SK-N-SH (cell line): Measurements from ENCODE around the gene STX2. TPM values are rescaled to one million over a fixed set of nuclear protein-coding genes. Genes with fewer than 3 reads are reported as not detected.

ENCODE experiments used
- CTCF ChIA-PET: fragments of 300-600, 350-600 bp; formaldehyde crosslinking; extraction: SDS; loops from one replicate; lab custom pipeline; 2021; lab: Yijun Ruan, JAX
- POLR2A ChIA-PET: fragments of 350-600 bp; sonication (Branson Sonifier 250); formaldehyde crosslinking; extraction: SDS; loops from one replicate; lab custom pipeline; 2020; ENCODE audit warnings: antibody characterized with exemption, inconsistent platforms; lab: Yijun Ruan, JAX
- DNase-seq: peaks from one replicate; pipeline ENCODE4 v3.0.0; 2012
- H2AFZ ChIP-seq: fragments of 200-600 bp; sonication (generic); 2 replicates; pipeline ENCODE4 v1.8.1; 2016; ENCODE audit warnings: antibody characterized with exemption, mild to moderate bottlenecking, low read depth
- H3F3A ChIP-seq: fragments of 200-600 bp; sonication (generic); replicated peaks from 2 replicates; pipeline ENCODE3; 2016; ENCODE audit warnings: antibody characterized with exemption, mild to moderate bottlenecking; ENCODE audit not compliant: insufficient read depth
- H3K27ac ChIP-seq, 2 experiments: fragments of 200-500 bp in 1 of 2; fragments of 200-600 bp in 1 of 2; sonication (Bioruptor generic) in 1 of 2; sonication (generic), shearing (Covaris generic) in 1 of 2; 2 replicates each; pipeline versions ENCODE4 v1.5.1 to v1.6.1; 2014 to 2016; ENCODE audit warnings: low read depth in 2 of 2, inconsistent platforms in 1 of 2, low read length in 1 of 2, mild to moderate bottlenecking in 1 of 2, mixed read lengths in 1 of 2
- H3K27me3 ChIP-seq: fragments of 200-600 bp; sonication (generic), shearing (Covaris generic); 2 replicates; pipeline ENCODE4 v1.6.1; 2016; ENCODE audit warnings: mixed run types; ENCODE audit not compliant: insufficient read depth
- H3K36me3 ChIP-seq, 2 experiments: fragments of 200-500 bp in 1 of 2; fragments of 200-600 bp in 1 of 2; sonication (Bioruptor generic) in 1 of 2; sonication (generic) in 1 of 2; replicated peaks in 1 of 2; 2 replicates each; pipeline versions ENCODE3 to v1.5.1; 2014 to 2016; ENCODE audit warnings: low read length in 1 of 2, mild to moderate bottlenecking in 1 of 2; ENCODE audit not compliant: insufficient read depth in 2 of 2, control insufficient read depth in 1 of 2
- H3K4me1 ChIP-seq, 2 experiments: fragments of 200-500 bp in 1 of 2; fragments of 200-600 bp in 1 of 2; sonication (Bioruptor generic) in 1 of 2; sonication (generic), shearing (Covaris generic) in 1 of 2; 2 replicates each; pipeline versions ENCODE4 v1.5.1 to v1.6.1; 2014 to 2016; ENCODE audit warnings: low read depth in 1 of 2, low read length in 1 of 2, mixed run types in 1 of 2; ENCODE audit not compliant: insufficient read depth in 2 of 2, control insufficient read depth in 1 of 2
- H3K4me2 ChIP-seq: fragments of 200-600 bp; sonication (generic), shearing (Covaris generic); 2 replicates; pipeline ENCODE4 v1.6.1; 2017; ENCODE audit warnings: mixed run types
- H3K4me3 ChIP-seq, 2 experiments: fragments of 200-500 bp in 1 of 2; fragments of 200-600 bp in 1 of 2; sonication (Bioruptor generic) in 1 of 2; sonication (generic), shearing (Covaris generic) in 1 of 2; 2 replicates each; pipeline versions ENCODE4 v1.5.1 to v1.8.1; 2014 to 2016; ENCODE audit warnings: low read depth in 2 of 2, inconsistent platforms in 1 of 2, low read length in 1 of 2, mild to moderate bottlenecking in 1 of 2, mixed read lengths in 1 of 2, moderate library complexity in 1 of 2
- H3K79me2 ChIP-seq: fragments of 200-600 bp; sonication (generic); 2 replicates; pipeline ENCODE4 v1.8.1; 2017; ENCODE audit warnings: mild to moderate bottlenecking; ENCODE audit not compliant: insufficient read depth
- H3K9ac ChIP-seq: fragments of 200-600 bp; sonication (generic); 2 replicates; pipeline ENCODE4 v1.6.1; 2017; ENCODE audit warnings: mixed run types
- H3K9me2 ChIP-seq: fragments of 200-600 bp; sonication (generic); 2 replicates; pipeline ENCODE4 v1.6.1; 2017; ENCODE audit warnings: mixed run types
- H3K9me3 ChIP-seq: fragments of 200-600 bp; sonication (generic); 2 replicates; pipeline ENCODE4 v1.6.1; 2017; ENCODE audit warnings: mixed run types, mild to moderate bottlenecking, moderate library complexity
- H4K20me1 ChIP-seq: fragments of 200-600 bp; sonication (generic); 2 replicates; pipeline ENCODE4 v1.6.1; 2017; ENCODE audit warnings: mild to moderate bottlenecking, mixed run types; ENCODE audit not compliant: insufficient read depth
- CHD2 ChIP-seq: fragments of 150-350 bp; IDR thresholded peaks from 2 replicates; pipeline ENCODE4 v1.6.1; 2018; ENCODE audit warnings: low read length; ENCODE audit not compliant: partially characterized antibody
- CTCF ChIP-seq: fragments of 200-600 bp; sonication (generic); IDR thresholded peaks from 2 replicates; pipeline ENCODE4 v1.6.1; 2017; ENCODE audit warnings: antibody characterized with exemption, mild to moderate bottlenecking, moderate library complexity
- EP300 ChIP-seq, 2 experiments: IDR thresholded peaks; 2 replicates each; pipeline versions ENCODE4 v1.4.0 to v1.6.1; 2012; ENCODE audit warnings: borderline replicate concordance in 1 of 2, low read depth in 1 of 2, low read length in 1 of 2
- EZH2phosphoT487 ChIP-seq: fragments of 200-600 bp; sonication (generic); IDR thresholded peaks from 2 replicates; pipeline ENCODE4 v1.6.1; 2017; ENCODE audit warnings: low read depth, mixed run types, mild to moderate bottlenecking, antibody characterized with exemption, moderate library complexity, borderline replicate concordance
- FOSL2 ChIP-seq: IDR thresholded peaks from 2 replicates; pipeline ENCODE4 v1.4.0; 2012; ENCODE audit warnings: low read depth, mild to moderate bottlenecking, moderate library complexity, borderline replicate concordance
- GABPA ChIP-seq: IDR thresholded peaks from 2 replicates; pipeline ENCODE4 v1.4.0; 2012; ENCODE audit warnings: low read depth, mild to moderate bottlenecking
- JUND ChIP-seq: IDR thresholded peaks from 2 replicates; pipeline ENCODE4 v1.4.0; 2012
- MEF2A ChIP-seq: IDR thresholded peaks from 2 replicates; pipeline ENCODE4 v1.4.0; 2012; ENCODE audit warnings: low read depth, borderline replicate concordance
- MXI1 ChIP-seq: IDR thresholded peaks from 2 replicates; pipeline ENCODE4 v1.6.1; 2012; ENCODE audit warnings: mild to moderate bottlenecking, low read depth, low read length, improper control_type of control experiment
- PBX3 ChIP-seq: IDR thresholded peaks from 2 replicates; pipeline ENCODE4; 2012
- TCF12 ChIP-seq: IDR thresholded peaks from 2 replicates; pipeline ENCODE4 v1.4.0; 2012
- USF1 ChIP-seq: IDR thresholded peaks from 2 replicates; pipeline ENCODE4 v1.4.0; 2012; ENCODE audit warnings: low read depth, borderline replicate concordance
- WGBS: methylation state at CpG from one replicate; pipeline ENCODE4 v1.1.6; 2017; ENCODE audit warnings: low lambda C conversion rate; 5-methylcytosine and 5-hydroxymethylcytosine counted together
- polyA plus RNA-seq, 3 experiments: library from polyadenylated mRNA; depleted of rRNA; stranded (reverse); fragments of >200 nt; gene quantifications; 2 replicates each; pipeline ENCODE4 v1.2.3, GENCODE V29; 2012

The STX2 gene
- polyA plus RNA-seq, 1 of the 3 experiments (the other 2 are of a cell fraction), result 25.1 TPM

- Histone ChIP-seq H3K4me3 (peak overlapping the region; percentile 42 to 59; a peak in 3 of 4 replicates), H3K4me2 (peak overlapping the region; percentile 86), H3K9me2 (no peaks in the 10 kb centered on the region), H3K27me3 (no peaks in the 10 kb centered on the region), H3K79me2 (peaks cover 38% of the 10 kb centered on the region), H3K36me3 (no peaks in the 10 kb centered on the region), H3K9me3 (no peaks in the 10 kb centered on the region), H3K9ac (no peak overlapping the region), H3F3A (peaks cover 9% of the 10 kb centered on the region), H4K20me1 (peaks cover 10% of the 10 kb centered on the region; the same call in 1 of the 2 replicates), H2AFZ (peak overlapping the region; percentile 98), H3K27ac (peak overlapping the region; percentile 53 to 74), H3K4me1 (peaks cover 0 to 13% of the 10 kb centered on the region in 2 experiments; a peak in 1 of 4 replicates)
- no peak for TF ChIP-seq PBX3
- no peak for TF ChIP-seq MEF2A
- TF ChIP-seq EP300 (IDR thresholded peaks at IDR 0.05; ENCODE audit: borderline replicate concordance in 1 of 2, low read depth in 1 of 2, low read length in 1 of 2), result 0 out of 4 replicates have a peak, but pooled peaks of 1 of the 2 experiments have one; percentile 1
- WGBS, result 85% methylated on average over 11 of the region's 11 CpGs
- ChIA-PET CTCF (interaction anchor here (0.6 to 1.2 kb wide), 4 partner anchors 12 to 250 kb away, joined by 3 to 4 read pairs (median 3); no protein-coding TSS in a partner anchor), POLR2A (no interaction called here)
- no peak for DNase-seq
Measured at GRCh38 chr12:130839770-130840404, 837 bp upstream of the STX2 start.

- Histone ChIP-seq H3K27me3 (no peaks in the 10 kb centered on the region), H3K9me3 (no peaks in the 10 kb centered on the region), H4K20me1 (peaks cover 19% of the 10 kb centered on the region; the same call in 1 of the 2 replicates), H3F3A (peaks cover 5% of the 10 kb centered on the region), H3K9ac (peak overlapping the region; percentile 85), H3K4me2 (peak overlapping the region; percentile 92), H2AFZ (peak overlapping the region; percentile 85; the same call in 1 of the 2 replicates), H3K79me2 (peaks cover 53% of the 10 kb centered on the region), H3K36me3 (no peaks in the 10 kb centered on the region), H3K4me3 (peak overlapping the region; percentile 75 to 96), H3K4me1 (peaks cover 0 to 13% of the 10 kb centered on the region in 2 experiments; a peak in 1 of 4 replicates), H3K27ac (peak overlapping the region in 1 of 2 experiments; percentile 12; a peak in 2 of 4 replicates), H3K9me2 (no peaks in the 10 kb centered on the region)
- no peak for TF ChIP-seq JUND
- TF ChIP-seq MXI1, result peak; percentile 75
- TF ChIP-seq EP300 (IDR thresholded peaks at IDR 0.05; ENCODE audit: borderline replicate concordance in 1 of 2, low read depth in 1 of 2, low read length in 1 of 2), result no peak
- no peak for DNase-seq
- CTCF ChIA-PET, result interaction anchor here (0.7 to 5.0 kb wide), 5 partner anchors 13 to 497 kb away, joined by 3 to 25 read pairs (median 3); no protein-coding TSS in a partner anchor
- POLR2A ChIA-PET, result interaction anchor here (0.8 to 1.4 kb wide), 2 partner anchors 9 to 15 kb away, joined by 4 to 5 read pairs; no protein-coding TSS in a partner anchor
- WGBS, result 13% methylated on average over 14 of the region's 38 CpGs
Measured at GRCh38 chr12:130838284-130838950, 633 bp downstream of the STX2 start.

GRCh38 chr12:130835436-130835835, 3.6 kb downstream of the STX2 start:
- Histone ChIP-seq H3K27ac (no peak overlapping the region), H3K79me2 (peaks cover 82% of the 10 kb centered on the region), H3K36me3 (no peaks in the 10 kb centered on the region), H2AFZ (no peak overlapping the region), H3K27me3 (no peaks in the 10 kb centered on the region), H3K4me3 (no peak overlapping the region), H3K9me3 (no peaks in the 10 kb centered on the region), H3K9me2 (no peaks in the 10 kb centered on the region), H3K9ac (no peak overlapping the region), H3F3A (peaks cover 5% of the 10 kb centered on the region), H4K20me1 (peaks cover 42% of the 10 kb centered on the region), H3K4me2 (no peak overlapping the region), H3K4me1 (peaks cover 0 to 13% of the 10 kb centered on the region in 2 experiments; a peak in 1 of 4 replicates)
- WGBS, result 91% methylated on average over 6 of the region's 6 CpGs
- ChIA-PET POLR2A (no interaction called here), CTCF (interaction anchor here (5.0 kb wide), 1 partner anchor 10 kb away, joined by 25 read pairs; no protein-coding TSS in a partner anchor)
- no peak for TF ChIP-seq MXI1
- no peak for TF ChIP-seq USF1
- TF ChIP-seq CHD2, result no peak
- TF ChIP-seq TCF12, result no peak
- TF ChIP-seq MEF2A, result no peak
- TF ChIP-seq CTCF, result no peak
- no peak for TF ChIP-seq FOSL2
- TF ChIP-seq GABPA, result no peak
- TF ChIP-seq EZH2phosphoT487, result no peak
- no peak for DNase-seq
